Gastroesophageal sphincter (tissue), 4 donors: ENCODE data around the gene TLX1. TPM values are rescaled to one million over a fixed set of nuclear protein-coding genes. Genes with fewer than 3 reads are reported as not detected.

ENCODE experiments used
- ATAC-seq: fragments of 150-250 bp; one replicate; pipeline ENCODE4 v1.9.1; 2016; ENCODE audit warnings: mild to moderate bottlenecking, moderate library complexity
- H3K27ac ChIP-seq, 4 donors: fragments of 200-600 bp; sonication (generic) in 3 of 4; 1 replicate in 3 of 4; 2 replicates in 1 of 4; pipeline ENCODE4 v1.5.1; 2016 to 2019
- H3K27me3 ChIP-seq: fragments of 200-600 bp; sonication (generic); one replicate; pipeline ENCODE4 v1.5.1; 2019
- H3K36me3 ChIP-seq, 2 donors: fragments of 200-600 bp; sonication (generic); one replicate each; pipeline ENCODE4 v1.5.1; 2019; ENCODE audit warnings: control low read depth in 1 of 2
- H3K4me1 ChIP-seq, 3 donors: fragments of 200-600 bp; sonication (generic); 1 replicate in 2 of 3; 2 replicates in 1 of 3; pipeline ENCODE4 v1.5.1; 2016 to 2019; ENCODE audit warnings: control low read depth in 2 of 3
- H3K4me3 ChIP-seq, 2 donors: fragments of 200-600 bp; sonication (generic); one replicate each; pipeline ENCODE4 v1.5.1; 2019; ENCODE audit warnings: mild to moderate bottlenecking in 1 of 2, moderate library complexity in 1 of 2
- H3K9me3 ChIP-seq, 3 donors: fragments of 200-600 bp; sonication (generic); one replicate each; pipeline ENCODE4 v1.5.1; 2017 to 2019; ENCODE audit warnings: control low read depth in 2 of 3
- EP300 ChIP-seq: sonication (generic); formaldehyde crosslinking; IDR thresholded peaks from one replicate; pipeline ENCODE4 v1.6.1; 2017; ENCODE audit warnings: antibody characterized with exemption, mild to moderate bottlenecking
- POLR2A ChIP-seq, 2 donors: fragments of 450-650 bp; IDR thresholded peaks; one replicate each; pipeline ENCODE4 v1.6.1; 2017; ENCODE audit warnings: antibody characterized with exemption in 2 of 2, mild to moderate bottlenecking in 2 of 2, moderate library complexity in 1 of 2
- POLR2AphosphoS5 ChIP-seq: sonication (generic); formaldehyde crosslinking; IDR thresholded peaks from one replicate; pipeline ENCODE4 v1.6.1; 2017; ENCODE audit warnings: antibody characterized with exemption
- WGBS, 2 donors: methylation state at CpG; one replicate each; pipeline ENCODE4 v1.1.5; 2018; ENCODE audit warnings: low coverage in 1 of 2; 5-methylcytosine and 5-hydroxymethylcytosine counted together
- total RNA-seq, 4 donors: library from RNA; depleted of rRNA; stranded (reverse); fragments of >200 nt; gene quantifications; one replicate each; pipeline ENCODE4 v1.1.0, GENCODE V29; 2016
- TF ChIP-seq, protein P1 (sequence below), 4 experiments: fragments of 200-600 bp in 2 of 4; fragments of 450-650 bp in 2 of 4; sonication (generic) in 1 of 4; IDR thresholded peaks; one replicate each; pipeline ENCODE4 v1.5.1; 2017 to 2019; ENCODE audit warnings: antibody characterized with exemption in 4 of 4, mild to moderate bottlenecking in 2 of 4, moderate library complexity in 2 of 4

TLX1 gene
- total RNA-seq, 4 donors from 2014 or later = not detected

DNA sequence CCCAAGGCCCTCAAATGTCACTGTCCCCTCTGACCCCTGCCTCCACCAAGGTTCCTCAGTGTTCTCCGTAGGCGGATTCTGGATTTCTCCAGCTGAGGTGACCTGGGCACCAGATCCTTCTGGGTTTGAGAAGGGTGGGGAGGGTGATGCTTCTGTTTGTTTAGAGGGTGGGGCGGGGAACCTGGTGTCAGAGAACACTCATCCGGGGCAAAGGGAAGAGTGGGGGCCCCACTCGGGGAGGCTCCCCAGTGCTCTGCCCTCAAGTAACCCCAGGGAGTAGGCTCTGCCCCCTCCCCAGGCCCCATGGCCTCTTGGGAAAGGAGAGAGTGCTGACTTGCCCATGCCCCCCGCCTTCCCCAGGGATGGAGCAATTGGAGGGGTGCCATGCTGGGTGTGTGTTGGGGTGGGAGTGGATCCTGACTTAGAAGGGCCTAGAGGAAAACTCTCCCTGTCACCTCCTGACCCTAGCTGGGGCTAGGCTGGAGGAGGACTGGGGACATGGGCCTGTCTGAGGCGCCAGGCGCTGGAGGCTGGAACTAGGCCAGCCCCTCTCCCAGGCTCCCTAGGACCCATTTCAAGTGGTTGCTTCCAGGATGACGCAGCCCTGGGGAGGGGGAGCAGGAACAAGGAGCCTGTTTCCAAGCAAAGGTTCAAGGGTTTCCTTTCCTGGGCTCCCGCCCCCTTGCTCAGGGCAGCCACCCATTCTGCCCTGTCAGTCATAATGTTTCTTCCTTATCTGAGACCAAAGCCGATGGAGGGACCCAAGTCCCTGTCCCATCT, 41.4 kb upstream of the TLX1 start:
- Histone ChIP-seq H3K4me3 (no peak overlapping the region), H3K27ac (no peak overlapping the region), H3K9me3 (no peaks in the 10 kb centered on the region), H3K36me3 (no peaks in the 10 kb centered on the region), H3K4me1 (no peaks in the 10 kb centered on the region), H3K27me3 (peaks cover 99% of the 10 kb centered on the region)
- ATAC-seq = no peak
- TF ChIP-seq EP300 (no peak), POLR2AphosphoS5 (no peak), POLR2A (IDR thresholded peaks at IDR 0.05) (no peak)
- TF ChIP-seq, protein P1, sequence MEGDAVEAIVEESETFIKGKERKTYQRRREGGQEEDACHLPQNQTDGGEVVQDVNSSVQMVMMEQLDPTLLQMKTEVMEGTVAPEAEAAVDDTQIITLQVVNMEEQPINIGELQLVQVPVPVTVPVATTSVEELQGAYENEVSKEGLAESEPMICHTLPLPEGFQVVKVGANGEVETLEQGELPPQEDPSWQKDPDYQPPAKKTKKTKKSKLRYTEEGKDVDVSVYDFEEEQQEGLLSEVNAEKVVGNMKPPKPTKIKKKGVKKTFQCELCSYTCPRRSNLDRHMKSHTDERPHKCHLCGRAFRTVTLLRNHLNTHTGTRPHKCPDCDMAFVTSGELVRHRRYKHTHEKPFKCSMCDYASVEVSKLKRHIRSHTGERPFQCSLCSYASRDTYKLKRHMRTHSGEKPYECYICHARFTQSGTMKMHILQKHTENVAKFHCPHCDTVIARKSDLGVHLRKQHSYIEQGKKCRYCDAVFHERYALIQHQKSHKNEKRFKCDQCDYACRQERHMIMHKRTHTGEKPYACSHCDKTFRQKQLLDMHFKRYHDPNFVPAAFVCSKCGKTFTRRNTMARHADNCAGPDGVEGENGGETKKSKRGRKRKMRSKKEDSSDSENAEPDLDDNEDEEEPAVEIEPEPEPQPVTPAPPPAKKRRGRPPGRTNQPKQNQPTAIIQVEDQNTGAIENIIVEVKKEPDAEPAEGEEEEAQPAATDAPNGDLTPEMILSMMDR (IDR thresholded peaks at IDR 0.05) = no peak
- 94% methylated on average over 2 of the region's 11 CpGs; no CpG with 5 or more reads in 1 of the 2 donors for WGBS, 2 donors

DNA sequence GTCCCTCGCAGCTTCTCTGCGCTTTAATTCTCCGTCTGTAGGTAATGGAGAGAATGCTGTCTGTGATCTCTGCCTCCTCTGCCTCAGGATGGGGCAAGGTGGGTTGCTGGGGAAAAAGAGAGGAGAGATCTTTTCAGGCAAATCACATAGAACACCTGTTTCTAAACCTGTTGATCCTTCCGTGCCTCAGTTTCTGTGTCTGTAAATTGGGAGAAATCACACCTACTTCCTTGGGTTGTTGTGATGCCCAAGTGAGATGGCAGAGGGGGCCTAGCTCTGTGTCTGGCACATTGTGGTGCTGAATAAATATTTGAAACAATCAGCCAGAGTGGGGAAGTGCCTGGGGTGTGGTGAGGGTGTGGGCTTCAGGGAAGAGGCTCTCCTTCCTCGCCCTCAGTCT, 40.5 kb upstream of the TLX1 start:
- Histone ChIP-seq H3K36me3 (no peaks in the 10 kb centered on the region), H3K27me3 (peaks cover 99% of the 10 kb centered on the region), H3K4me1 (no peaks in the 10 kb centered on the region), H3K9me3 (no peaks in the 10 kb centered on the region), H3K4me3 (no peak overlapping the region), H3K27ac (no peak overlapping the region)
- WGBS, 2 donors = 87 to 97% methylated on average over 4 to 5 of the region's 5 CpGs
- no peak for TF ChIP-seq POLR2A (IDR thresholded peaks at IDR 0.05)
- TF ChIP-seq, protein P1 (IDR thresholded peaks at IDR 0.05) = no peak
- TF ChIP-seq POLR2AphosphoS5 = no peak
- no peak for TF ChIP-seq EP300
- ATAC-seq = no peak

DNA sequence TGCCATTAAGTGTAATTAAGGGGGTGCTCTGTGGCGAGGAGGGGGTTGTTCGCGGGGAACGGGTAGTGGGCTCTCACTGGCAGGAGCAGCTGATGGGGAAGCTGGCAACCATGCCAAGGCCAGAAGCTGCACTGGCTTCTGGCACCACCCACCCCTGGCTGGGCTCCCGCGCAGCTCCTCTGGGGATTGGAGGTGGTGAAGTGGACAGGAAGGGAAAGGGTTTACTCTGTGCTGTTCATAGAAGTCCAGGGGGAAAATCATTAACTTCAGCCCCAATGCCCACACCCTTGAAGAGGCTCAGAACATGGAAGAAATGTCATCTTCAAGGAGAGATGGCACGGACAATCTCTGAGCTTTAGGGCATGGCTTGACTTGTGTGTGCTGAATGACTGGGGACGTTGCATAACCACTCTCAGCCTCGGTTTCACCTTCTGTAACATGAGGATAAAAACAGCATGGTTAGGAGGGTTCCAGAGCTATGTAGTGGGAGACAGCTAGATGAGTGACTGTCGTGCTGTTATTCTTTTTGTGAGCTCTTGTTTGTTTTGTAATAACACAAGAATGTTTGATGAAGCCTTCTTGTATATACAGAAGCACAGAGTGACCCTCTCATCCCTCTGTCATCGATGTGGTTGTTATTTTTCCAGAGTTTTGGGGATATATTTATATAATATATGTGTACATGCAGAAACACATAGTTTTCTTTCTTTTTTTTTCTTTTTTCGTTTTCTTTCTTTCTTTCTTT, 39.4 kb upstream of the TLX1 start:
- H3K27me3 ChIP-seq = peaks cover 100% of the 10 kb centered on the region
- no peak for TF ChIP-seq EP300
- no peaks in the 10 kb centered on the region for H3K4me1 ChIP-seq
- 58 to 71% methylated on average over 10 to 11 of the region's 12 CpGs for WGBS, 2 donors
- ATAC-seq = no peak
- no peaks in the 10 kb centered on the region for H3K36me3 ChIP-seq
- no peaks in the 10 kb centered on the region for H3K9me3 ChIP-seq
- no peak overlapping the region for H3K4me3 ChIP-seq
- no peak overlapping the region for H3K27ac ChIP-seq

DNA sequence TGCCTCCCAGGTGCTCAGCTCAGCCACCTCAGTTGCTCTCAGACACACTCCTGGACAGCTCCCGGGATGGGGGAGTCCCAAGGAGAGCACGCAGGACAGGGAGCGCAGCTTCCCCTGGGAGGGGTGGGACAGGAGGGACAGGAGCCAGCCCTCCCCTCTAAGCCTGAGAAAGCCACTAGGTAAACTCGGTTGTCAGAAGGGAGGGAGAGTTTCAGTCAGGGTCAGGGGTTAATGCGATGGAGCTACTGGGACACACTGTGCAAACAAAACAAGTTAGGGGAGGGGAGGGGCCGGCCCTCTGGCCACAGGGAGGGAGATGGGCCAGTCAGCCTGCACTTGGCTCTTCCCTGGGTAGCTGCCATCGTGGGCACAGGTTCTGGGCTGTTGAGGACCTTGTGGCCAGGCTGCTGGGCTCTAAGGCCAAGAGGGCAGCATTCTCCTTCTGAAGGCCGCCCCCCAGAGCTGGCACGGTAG, 38.2 kb upstream of the TLX1 start:
- 28 to 57% methylated on average over 2 to 5 of the region's 9 CpGs for WGBS, 2 donors
- Histone ChIP-seq H3K4me1 (no peaks in the 10 kb centered on the region), H3K27me3 (peaks cover 100% of the 10 kb centered on the region), H3K36me3 (no peaks in the 10 kb centered on the region), H3K27ac (no peak overlapping the region), H3K4me3 (no peak overlapping the region), H3K9me3 (no peaks in the 10 kb centered on the region)
- ATAC-seq = no peak
- TF ChIP-seq, protein P1 (IDR thresholded peaks at IDR 0.05) = no peak
- TF ChIP-seq EP300 (no peak), POLR2AphosphoS5 (no peak), POLR2A (IDR thresholded peaks at IDR 0.05) (no peak)

DNA sequence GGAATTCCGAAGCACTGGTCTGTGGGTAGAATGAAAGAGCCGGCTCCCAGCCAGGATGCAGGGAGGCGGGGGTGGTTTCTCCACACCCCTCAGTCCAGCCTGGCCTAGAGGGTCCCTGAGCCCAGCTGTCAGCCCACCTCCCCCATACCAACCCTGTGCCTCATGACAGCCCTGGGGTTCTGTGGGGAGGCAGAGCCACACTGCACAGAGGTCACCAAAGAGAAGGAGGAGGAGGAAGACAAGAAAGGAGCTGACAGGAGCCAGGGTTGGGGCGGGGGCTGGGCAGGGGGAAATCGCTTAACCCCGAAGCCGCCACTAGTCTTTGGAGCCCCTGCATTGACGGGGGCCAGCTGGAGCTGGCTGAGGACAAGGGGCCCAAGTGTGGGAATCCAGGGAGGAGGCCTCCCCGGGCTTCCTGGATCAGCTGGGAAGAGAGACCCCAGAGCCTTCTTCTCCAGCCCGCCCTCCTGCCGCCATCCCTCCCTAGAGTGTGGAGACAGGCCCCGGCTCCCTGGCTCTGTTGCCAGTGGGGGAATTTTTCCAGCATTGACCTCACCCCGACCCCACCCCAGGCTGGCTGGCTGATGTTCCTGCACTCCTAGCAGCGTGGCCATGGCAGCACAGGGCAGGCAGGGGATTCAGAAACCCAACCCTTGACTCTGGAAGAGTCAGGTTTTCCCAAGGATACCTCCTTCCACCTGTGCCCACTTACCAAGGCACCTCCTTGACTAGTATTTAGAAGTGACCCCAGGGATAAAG, 36.8 kb upstream of the TLX1 start:
- Histone ChIP-seq H3K4me1 (no peaks in the 10 kb centered on the region), H3K4me3 (no peak overlapping the region), H3K27ac (no peak overlapping the region), H3K9me3 (peaks cover 0 to 3% (median 0%) of the 10 kb centered on the region in 3 donors), H3K36me3 (no peaks in the 10 kb centered on the region), H3K27me3 (peaks cover 100% of the 10 kb centered on the region)
- 33% methylated on average over 5 of the region's 14 CpGs; no CpG with 5 or more reads in 1 of the 2 donors for WGBS, 2 donors
- TF ChIP-seq POLR2A (IDR thresholded peaks at IDR 0.05) (no peak), EP300 (no peak), POLR2AphosphoS5 (no peak)
- TF ChIP-seq, protein P1 (IDR thresholded peaks at IDR 0.05) = no peak
- ATAC-seq = no peak
